ENCODE measurements around the gene SF3B1.

DNA sequence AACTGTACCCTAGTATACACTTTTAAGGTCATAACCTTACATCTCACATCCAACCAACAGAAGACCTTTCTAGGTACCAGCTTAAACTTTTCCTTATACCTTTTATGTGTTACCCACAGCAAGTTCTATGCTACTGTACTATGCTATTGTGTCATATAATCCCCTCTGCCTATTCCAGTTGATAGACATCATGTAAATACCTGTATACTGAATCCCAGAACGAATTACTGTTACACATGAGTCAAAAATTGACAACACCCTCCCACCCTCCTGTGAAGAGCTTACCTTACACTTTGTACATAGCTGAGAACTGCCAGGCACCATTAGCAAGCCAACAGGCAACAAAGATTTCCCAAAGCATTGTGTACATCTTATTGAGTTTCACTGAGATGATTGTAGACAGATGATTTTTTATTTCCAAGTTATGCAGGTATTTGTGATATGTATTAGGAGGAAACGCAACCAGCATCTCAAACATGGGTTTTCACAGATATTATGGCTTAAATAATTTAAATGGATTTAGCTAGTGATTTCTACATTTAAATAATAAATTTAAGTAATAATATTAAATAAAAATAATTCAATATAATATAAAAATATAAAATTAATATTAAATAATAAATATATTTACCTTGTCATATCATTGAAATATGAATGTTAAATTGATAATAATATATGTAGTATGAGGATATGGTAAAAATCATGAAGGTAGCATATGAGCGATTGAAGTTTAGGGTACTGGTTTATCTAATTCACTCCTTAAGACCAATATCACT is 81.2 kb downstream of the SF3B1 start:
- TF ChIP-seq POLR2AphosphoS5 (IDR thresholded peaks at IDR 0.05; ENCODE audit: borderline replicate concordance, low read depth, low read length) (no peak), EZH2 (IDR thresholded peaks at IDR 0.05) (no peak), FOXP2 (optimal IDR thresholded peaks at IDR 0.05; ENCODE audit: control extremely low read depth, extremely low read length, insufficient read depth) (no peak)

Measured in SK-N-MC (cell line).